OCI-LY3 (cell line): ENCODE measurements around the gene SALL3.

Experiments
- EZH2phosphoT487 ChIP-seq: fragments of 200-600 bp; shearing (Covaris generic); IDR thresholded peaks from 2 replicates; pipeline ENCODE4 v1.6.1; 2018; ENCODE audit warnings: antibody characterized with exemption, mixed run types, low read depth
- TF ChIP-seq, protein P1 (sequence below): fragments of 200-600, 300-600 bp; sonication (generic); IDR thresholded peaks from 2 replicates; pipeline ENCODE4 v1.5.1; 2014; ENCODE audit warnings: antibody characterized with exemption, low read length, low read depth

DNA sequence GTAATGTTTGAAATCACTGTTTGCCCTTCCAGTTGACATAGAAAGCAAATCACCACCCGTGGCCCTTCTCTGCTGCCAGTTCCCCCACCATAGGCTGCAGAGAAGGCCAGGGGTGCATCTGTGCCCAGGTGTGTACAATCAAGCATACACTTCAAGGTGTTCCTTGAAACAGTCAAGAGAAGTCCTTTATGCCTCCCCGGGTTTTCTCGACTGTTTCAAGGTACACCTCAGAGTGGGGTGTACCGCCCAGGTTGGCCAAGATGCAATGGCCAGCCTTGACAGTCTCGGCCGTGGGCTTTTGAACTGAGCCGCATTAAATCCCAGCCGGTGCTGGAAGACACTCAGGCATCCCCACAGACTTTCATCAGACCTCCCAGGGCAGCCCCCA, 68.6 kb downstream of the SALL3 start:
- TF ChIP-seq, protein P1, sequence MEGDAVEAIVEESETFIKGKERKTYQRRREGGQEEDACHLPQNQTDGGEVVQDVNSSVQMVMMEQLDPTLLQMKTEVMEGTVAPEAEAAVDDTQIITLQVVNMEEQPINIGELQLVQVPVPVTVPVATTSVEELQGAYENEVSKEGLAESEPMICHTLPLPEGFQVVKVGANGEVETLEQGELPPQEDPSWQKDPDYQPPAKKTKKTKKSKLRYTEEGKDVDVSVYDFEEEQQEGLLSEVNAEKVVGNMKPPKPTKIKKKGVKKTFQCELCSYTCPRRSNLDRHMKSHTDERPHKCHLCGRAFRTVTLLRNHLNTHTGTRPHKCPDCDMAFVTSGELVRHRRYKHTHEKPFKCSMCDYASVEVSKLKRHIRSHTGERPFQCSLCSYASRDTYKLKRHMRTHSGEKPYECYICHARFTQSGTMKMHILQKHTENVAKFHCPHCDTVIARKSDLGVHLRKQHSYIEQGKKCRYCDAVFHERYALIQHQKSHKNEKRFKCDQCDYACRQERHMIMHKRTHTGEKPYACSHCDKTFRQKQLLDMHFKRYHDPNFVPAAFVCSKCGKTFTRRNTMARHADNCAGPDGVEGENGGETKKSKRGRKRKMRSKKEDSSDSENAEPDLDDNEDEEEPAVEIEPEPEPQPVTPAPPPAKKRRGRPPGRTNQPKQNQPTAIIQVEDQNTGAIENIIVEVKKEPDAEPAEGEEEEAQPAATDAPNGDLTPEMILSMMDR = no peak
- TF ChIP-seq EZH2phosphoT487 = no peak
